NCI-H1694 (cell line): ENCODE measurements around the gene RNF39.
"Not testable (repeated sequence)": the region's sequence is repeated elsewhere in the genome, so short reads cannot be mapped to it uniquely, and the experiment has no call there.

ENCODE experiments used
- DNase-seq: peaks from one replicate; lab custom pipeline; 2025; lab: John Stamatoyannopoulos, UW

The RNF39 gene

GRCh38 chr6:30062471-30063178 lies 12.9 kb downstream of the RNF39 start:
- DNase-seq = no peak

DNA sequence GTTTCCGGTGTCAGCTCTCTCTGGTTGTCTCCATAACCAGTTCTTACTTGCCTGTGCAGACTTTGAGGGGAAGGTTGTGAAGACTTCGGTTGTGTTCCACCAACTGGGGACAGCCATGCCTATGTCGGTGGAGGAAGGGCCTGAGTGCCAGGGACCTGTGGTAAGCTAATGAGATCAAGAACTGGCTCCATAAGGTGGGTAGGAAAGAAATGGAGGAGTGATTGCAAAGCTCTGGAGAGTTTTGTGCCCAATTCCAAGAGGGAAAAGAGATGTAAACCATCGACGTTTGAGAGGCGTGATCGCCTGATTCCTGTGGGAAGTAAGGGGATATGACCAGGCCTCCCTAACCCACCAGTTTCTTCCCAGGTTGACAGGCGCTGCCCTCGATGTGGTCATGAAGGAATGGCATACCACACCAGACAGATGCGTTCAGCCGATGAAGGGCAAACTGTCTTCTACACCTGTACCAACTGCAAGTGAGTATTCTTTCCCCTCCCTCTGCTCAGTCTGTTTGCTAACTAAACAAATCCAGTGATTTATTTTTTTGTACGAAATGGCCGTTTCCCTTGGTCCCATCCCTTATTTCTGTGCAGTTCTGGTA lies 13.6 kb downstream of the RNF39 start:
- DNase-seq = no peak

GRCh38 chr6:30061092-30061857 lies 14.3 kb downstream of the RNF39 start, which contains the start of gene POLR1H:
Gene POLR1H (plus strand): TSS chr6:30061265. CDS start chr6:30061525, 260 bp downstream.
- DNase-seq = peak; percentile 95

DNA sequence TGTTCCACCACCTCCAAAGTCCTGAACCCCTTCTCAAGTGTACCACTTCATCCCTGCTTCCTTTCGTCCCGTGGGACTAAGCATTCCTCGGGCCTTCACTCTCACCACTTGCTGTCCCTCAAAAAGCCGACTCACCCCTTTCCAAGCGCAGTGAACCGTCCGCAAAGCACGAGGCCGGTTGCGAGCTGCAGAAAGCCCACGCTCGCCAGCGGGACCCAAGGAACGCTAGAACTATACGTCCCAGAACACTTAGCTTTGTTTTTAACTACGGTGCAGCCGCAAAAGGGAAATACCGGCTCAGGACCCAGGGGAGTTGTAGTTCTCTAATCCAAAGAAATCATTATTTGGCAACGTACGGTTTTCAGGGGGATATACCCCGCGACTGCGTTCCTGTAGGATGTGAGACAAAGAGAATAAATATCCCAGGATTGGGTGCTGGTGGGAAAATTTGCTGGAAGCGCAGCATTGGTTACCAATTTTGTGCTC lies 14.9 kb downstream of the RNF39 start:
- DNase-seq = no peak

DNA sequence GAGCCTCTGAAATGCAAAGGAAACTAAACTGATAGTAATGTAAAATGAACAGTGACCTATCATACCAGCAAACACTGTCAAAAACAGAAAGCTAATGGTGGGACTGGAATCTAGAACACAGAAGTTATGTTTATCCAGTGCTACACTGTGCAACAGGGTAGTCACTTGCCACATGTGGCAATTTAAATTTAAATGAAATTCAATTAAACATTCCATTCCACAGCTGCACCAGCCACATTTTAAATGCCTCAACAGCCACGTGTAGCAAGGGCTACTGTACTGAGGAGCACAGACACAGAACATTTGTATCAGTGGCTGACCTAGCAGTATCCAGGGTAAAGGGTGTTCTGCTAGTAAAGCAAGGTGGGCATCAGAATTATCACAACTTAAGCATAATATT lies 20.1 kb downstream of the RNF39 start:
- no peak for DNase-seq

DNA sequence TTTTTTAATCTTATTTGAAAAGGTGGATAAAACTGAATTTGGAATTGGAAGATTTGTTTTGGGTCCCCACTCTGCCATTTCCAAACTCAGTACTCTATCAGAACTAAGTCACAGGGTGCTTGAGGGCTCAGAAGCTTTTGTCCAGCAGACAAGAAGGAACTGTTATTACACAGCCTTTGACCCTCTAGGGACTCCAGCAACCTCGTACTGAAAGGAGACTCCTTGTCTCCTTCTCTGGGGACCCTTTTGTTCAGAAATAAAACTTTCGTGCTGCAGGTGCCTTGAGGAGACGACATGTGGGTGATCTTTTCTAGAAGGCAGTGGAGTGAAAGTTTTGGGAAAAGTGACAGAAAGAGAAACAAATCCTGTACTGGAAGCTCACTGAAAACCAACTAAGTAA lies 21.9 kb downstream of the RNF39 start:
- DNase-seq = no peak

- no peak for DNase-seq
Measured at GRCh38 chr6:30047220-30047619, 28.3 kb downstream of the RNF39 start.

GRCh38 chr6:30044630-30045029 lies 30.9 kb downstream of the RNF39 start:
- DNase-seq = no peak

GRCh38 chr6:30043744-30044143 lies 31.8 kb downstream of the RNF39 start:
- no peak for DNase-seq

DNA sequence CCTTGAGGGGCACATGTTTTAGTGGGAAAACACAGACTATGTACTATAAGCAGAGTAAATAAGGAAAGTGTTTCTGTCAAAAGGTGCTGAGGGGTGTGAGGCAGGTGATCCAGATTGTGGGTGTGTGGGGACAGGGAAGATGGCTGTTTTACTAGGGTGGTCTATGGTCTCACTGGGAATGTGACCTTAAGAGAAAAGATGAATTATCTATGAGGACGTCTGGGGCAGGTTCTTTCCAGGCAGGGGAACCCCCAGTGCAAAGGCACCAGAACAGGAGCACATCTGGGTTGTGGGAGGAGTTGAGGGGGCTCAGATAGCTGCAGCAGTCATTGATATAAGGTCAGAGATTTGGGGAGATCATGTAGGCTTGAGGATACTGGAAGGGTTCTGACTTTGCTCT lies 32.7 kb downstream of the RNF39 start:
- no peak for DNase-seq

DNA sequence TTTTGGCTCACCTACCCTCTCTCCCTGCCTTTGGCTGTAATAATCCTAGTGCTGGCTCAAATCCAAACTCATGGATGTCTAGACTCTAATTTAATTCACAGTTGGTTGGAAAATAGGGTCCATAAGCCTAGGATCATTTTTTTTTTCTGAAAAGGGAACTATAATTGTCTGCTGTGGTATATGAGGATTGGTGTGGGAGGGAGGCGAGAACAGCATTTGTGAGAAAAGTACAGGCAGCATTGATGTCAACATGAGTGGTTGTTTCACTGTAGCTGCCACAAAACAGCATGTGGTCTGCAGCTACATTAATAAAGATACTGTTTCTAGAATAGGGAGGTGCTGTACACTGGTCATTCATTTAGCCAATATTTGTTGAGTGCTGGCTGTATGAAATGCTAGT lies 33.1 kb downstream of the RNF39 start:
- DNase-seq = no peak

DNA sequence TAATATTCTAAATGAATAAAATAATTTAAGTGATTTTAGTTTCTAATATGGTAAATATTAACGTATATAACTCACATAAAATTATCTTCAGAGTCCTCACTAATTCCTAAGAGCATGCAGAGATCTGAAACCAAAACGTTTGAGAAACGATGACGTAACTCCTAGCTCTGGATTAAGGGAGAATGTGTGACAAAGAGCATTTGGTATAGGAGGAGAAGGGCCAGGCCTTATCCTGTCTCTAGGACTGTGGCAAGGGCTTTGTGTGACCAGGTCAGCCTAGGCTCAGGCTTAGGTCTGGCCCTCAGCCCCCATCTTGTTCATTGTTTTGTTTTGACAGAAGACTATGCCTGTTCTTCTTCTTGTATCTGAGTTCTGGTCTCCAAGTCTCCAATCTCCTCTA lies 33.7 kb downstream of the RNF39 start:
- no peak for DNase-seq

- DNase-seq = no peak
Measured at GRCh38 chr6:30041221-30041620, 34.3 kb downstream of the RNF39 start.

- DNase-seq = no peak
Measured at GRCh38 chr6:30037182-30037788, 38.3 kb downstream of the RNF39 start.

- no peak for DNase-seq
Measured at GRCh38 chr6:30035784-30036183, 39.8 kb downstream of the RNF39 start.

DNA sequence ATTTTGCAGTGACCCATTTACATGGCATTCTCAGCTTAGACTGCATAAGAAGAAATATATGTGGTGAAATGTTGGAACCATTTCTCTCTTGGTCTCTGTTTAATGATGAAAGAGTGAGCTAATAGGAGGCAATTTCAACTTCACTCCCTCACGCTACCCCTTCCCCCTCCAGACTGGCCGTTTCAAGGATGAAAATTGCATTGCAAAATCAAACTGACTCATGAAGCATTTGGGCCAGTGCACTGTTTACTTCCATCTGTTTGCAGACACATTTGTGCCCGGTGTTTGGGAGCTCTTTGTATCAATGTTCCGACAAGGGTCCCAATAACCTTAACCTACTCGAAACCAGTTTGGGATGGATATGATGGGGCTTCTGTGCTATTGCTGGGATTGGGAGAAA lies 42.1 kb downstream of the RNF39 start:
- DNase-seq = not testable (repeated sequence)

GRCh38 chr6:30031381-30031780 lies 44.2 kb downstream of the RNF39 start:
- DNase-seq = no peak

- no peak for DNase-seq
Measured at GRCh38 chr6:30029588-30029987, 46.0 kb downstream of the RNF39 start.

DNA sequence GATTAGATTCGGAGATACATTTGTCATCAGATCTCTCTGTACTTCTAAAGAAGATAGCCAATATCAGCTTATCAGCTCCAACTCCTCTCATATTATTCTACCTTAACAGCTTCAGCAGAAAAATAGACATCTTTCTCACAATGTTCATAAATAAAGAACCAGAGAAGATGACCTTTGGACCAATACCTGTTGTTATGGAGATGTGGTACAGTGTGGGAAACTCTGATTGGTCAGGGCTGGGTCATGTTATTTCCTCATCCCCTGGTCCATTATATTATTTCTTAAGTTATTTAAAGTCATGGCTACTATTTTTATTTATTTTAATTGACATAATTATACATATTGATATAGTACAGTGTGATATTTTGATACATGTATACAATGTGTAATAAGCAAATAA lies 50.4 kb downstream of the RNF39 start:
- no peak for DNase-seq

DNA sequence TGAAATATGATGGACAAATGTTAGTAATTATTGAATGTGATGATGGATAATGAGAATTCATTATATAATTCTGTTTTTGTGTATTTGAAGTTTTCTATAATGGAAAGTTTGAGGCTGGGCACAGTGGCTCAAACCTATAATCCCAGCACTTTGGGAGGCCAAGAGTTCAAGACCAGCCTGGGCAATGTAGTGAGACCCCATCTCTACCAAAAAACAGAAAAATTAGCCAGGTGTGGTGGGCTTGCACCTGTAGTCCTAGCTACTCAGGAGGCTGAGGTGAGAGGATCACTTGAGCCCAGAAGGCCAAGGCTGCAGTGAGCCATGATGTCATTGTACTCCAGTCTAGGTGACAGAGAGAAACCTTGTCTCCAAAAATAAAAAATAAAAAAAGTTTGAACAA lies 52.9 kb downstream of the RNF39 start:
- not testable (repeated sequence) for DNase-seq

DNA sequence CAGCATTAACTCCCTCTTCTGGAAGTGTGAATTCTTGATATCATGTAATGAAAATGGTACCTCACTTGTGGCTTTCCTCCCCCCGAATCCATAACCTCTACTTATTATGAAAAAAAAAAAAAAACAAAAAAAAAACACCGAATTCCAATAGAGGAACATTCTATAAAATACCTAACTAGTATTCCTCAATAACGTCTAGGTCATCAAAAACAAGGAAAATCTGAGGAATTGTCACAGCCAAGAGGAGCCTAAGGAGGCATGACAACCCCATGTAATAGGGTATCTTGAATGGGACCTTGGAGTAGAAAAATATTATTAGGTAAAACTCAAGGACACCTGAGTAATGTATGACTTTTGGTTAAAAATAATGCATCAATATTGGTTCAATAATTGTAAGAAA lies 53.4 kb downstream of the RNF39 start:
- DNase-seq = no peak

DNA sequence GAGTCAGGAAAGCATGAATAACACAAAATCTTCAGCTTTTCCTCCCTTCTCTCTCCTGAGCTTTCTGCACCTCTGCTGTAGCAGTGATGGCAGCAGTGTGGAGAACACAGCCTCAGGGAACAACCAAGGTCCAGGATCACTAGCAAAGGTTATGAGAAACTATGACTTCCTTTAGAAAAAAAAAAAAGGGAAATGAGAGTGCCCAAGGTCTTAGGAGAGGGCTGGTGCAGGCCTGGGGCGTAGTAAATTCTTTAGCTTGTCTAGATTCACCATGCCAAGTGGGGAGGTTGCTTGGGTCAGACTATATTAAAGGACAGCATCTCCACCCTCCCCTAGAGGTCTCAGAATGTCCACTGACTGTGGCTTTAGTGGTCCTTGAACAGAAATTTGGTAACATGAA lies 54.9 kb downstream of the RNF39 start:
- DNase-seq = no peak
